Breast epithelium (tissue), 3 donors: ENCODE data around the gene LCK.

Experiments
- POLR2A ChIP-seq: fragments of 450-650 bp; IDR thresholded peaks from one replicate; pipeline ENCODE4 v1.6.1; 2016; ENCODE audit warnings: antibody characterized with exemption, mild to moderate bottlenecking, moderate library complexity
- POLR2AphosphoS5 ChIP-seq, 3 donors: sonication (generic); formaldehyde crosslinking; IDR thresholded peaks; one replicate each; pipeline ENCODE4 v1.6.1; 2017; ENCODE audit warnings: antibody characterized with exemption in 3 of 3
- TF ChIP-seq, protein P1 (sequence below), 3 donors: fragments of 450-650 bp; IDR thresholded peaks; one replicate each; pipeline ENCODE4 v1.5.1; 2016 to 2017; ENCODE audit warnings: antibody characterized with exemption in 3 of 3, mild to moderate bottlenecking in 3 of 3, moderate library complexity in 3 of 3

DNA sequence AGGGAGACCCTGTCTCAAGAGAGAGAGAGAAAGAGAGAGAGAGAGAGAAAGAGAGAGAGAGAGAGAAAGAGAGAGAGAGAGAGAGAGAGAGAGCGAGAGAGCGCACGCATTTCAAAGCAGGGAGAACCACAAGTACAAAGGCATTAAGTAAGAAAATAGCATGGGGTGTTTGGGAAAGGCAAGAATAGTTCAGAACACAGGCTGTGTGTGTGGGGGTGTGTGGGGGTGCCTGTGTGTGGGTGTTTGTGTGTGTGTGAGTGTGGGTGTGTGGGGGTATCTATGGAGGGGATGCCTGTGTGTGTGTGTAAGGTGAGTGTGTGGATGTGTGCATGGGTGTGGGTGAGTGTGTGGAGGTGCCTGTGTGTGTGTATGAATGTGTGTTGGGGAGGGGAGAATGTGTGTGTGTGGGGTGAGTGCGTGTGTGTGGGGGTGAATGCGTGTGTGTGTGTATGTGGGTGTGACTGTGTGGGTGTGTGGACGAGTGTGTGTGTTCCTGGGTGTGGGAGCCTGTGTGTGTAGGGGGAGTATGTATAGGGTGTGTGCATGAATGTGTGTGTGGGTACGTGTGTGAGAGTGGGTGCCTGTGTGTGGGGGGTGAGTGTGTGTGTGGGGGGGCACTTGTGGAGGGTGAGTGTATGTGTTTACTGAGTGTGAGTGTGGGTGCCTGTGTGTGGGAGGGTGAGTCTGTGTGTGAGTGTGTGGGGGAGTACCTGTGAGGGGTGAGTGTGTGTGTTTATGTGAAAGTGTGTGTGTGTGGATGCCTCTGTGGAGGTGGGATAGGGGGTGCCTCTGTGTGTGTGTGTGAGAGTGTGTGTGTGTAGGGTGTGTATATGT is 21.7 kb downstream of the LCK start:
- TF ChIP-seq, protein P1, sequence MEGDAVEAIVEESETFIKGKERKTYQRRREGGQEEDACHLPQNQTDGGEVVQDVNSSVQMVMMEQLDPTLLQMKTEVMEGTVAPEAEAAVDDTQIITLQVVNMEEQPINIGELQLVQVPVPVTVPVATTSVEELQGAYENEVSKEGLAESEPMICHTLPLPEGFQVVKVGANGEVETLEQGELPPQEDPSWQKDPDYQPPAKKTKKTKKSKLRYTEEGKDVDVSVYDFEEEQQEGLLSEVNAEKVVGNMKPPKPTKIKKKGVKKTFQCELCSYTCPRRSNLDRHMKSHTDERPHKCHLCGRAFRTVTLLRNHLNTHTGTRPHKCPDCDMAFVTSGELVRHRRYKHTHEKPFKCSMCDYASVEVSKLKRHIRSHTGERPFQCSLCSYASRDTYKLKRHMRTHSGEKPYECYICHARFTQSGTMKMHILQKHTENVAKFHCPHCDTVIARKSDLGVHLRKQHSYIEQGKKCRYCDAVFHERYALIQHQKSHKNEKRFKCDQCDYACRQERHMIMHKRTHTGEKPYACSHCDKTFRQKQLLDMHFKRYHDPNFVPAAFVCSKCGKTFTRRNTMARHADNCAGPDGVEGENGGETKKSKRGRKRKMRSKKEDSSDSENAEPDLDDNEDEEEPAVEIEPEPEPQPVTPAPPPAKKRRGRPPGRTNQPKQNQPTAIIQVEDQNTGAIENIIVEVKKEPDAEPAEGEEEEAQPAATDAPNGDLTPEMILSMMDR (IDR thresholded peaks at IDR 0.05) = no peak
- no peak for TF ChIP-seq POLR2AphosphoS5 (IDR thresholded peaks at IDR 0.05)
- no peak for TF ChIP-seq POLR2A
